Upper lobe of right lung (tissue), 1 donor: ENCODE results near the gene ACTN4. TPM values are rescaled to one million over a fixed set of nuclear protein-coding genes. Genes with fewer than 3 reads are reported as not detected.

Experiments used
- ATAC-seq: fragments of 200-7000 bp; cut with Tn5 transposase; one replicate; pipeline ENCODE4 v1.9.1; 2020; ENCODE audit warnings: mild to moderate bottlenecking, moderate library complexity
- DNase-seq: peaks from one replicate; pipeline ENCODE4 v3.0.0-alpha.2; 2020
- H3K27ac ChIP-seq: fragments of 200-600 bp; one replicate; pipeline ENCODE4 v1.8.0; 2022
- H3K27me3 ChIP-seq: fragments of 200-600 bp; one replicate; pipeline ENCODE4 v1.8.0; 2022; ENCODE audit warnings: mild to moderate bottlenecking
- H3K36me3 ChIP-seq: fragments of 200-600 bp; one replicate; pipeline ENCODE4 v1.8.0; 2022
- H3K4me1 ChIP-seq: fragments of 200-600 bp; one replicate; pipeline ENCODE4 v1.8.0; 2022
- H3K4me3 ChIP-seq: fragments of 200-600 bp; one replicate; pipeline ENCODE4 v1.8.0; 2022; ENCODE audit warnings: mild to moderate bottlenecking
- H3K9me3 ChIP-seq: fragments of 200-600 bp; one replicate; pipeline ENCODE4 v1.8.0; 2022
- CTCF ChIP-seq: fragments of 200-600 bp; IDR thresholded peaks from one replicate; pipeline ENCODE4 v1.8.0; 2022; ENCODE audit warnings: antibody characterized with exemption
- intact Hi-C: fragments of 100-400 bp; cut with DNase I; formaldehyde crosslinking; loops from one replicate; pipeline ENCODE4 v1.11.0; 2022
- total RNA-seq: library from RNA; stranded (reverse); fragmentation: NEBNext Ultra II Directional; extraction: Animal tissue kit (Norgen Biotek cat#: 25700); gene quantifications from one replicate; pipeline ENCODE4 v1.2.1, GENCODE V29; 2021
- donor health status: DM: no; HTN: yes; CAD: no; lungs with severe emphysema.

ACTN4 gene
- total RNA-seq, 1 donor from 2014 or later = 565 TPM

GRCh38 chr19:38727306-38727867, 79.9 kb downstream of the ACTN4 start:
- ATAC-seq (no peak), DNase-seq (no peak)
- H3K9me3 ChIP-seq = no peaks in the 10 kb centered on the region
- no peak overlapping the region for H3K27ac ChIP-seq
- peaks cover 14% of the 10 kb centered on the region for H3K4me1 ChIP-seq
- H3K4me3 ChIP-seq = no peak overlapping the region
- H3K36me3 ChIP-seq = peaks cover 81% of the 10 kb centered on the region
- TF ChIP-seq CTCF = no peak
- intact Hi-C loops = no loop called here
- no peaks in the 10 kb centered on the region for H3K27me3 ChIP-seq

GRCh38 chr19:38727868-38728660, 80.6 kb downstream of the ACTN4 start:
- Histone ChIP-seq H3K4me3 (no peak overlapping the region), H3K36me3 (peaks cover 75% of the 10 kb centered on the region), H3K27ac (no peak overlapping the region), H3K9me3 (no peaks in the 10 kb centered on the region), H3K4me1 (peaks cover 19% of the 10 kb centered on the region), H3K27me3 (no peaks in the 10 kb centered on the region)
- no peak for TF ChIP-seq CTCF
- DNase-seq = no peak
- ATAC-seq = peak; percentile 1
- intact Hi-C loops = no loop called here

GRCh38 chr19:38728752-38729541, 81.5 kb downstream of the ACTN4 start:
- ATAC-seq = no peak
- peaks cover 27% of the 10 kb centered on the region for H3K4me1 ChIP-seq
- TF ChIP-seq CTCF = no peak
- no peak for DNase-seq
- intact Hi-C loops = no loop called here
- H3K9me3 ChIP-seq = no peaks in the 10 kb centered on the region
- H3K4me3 ChIP-seq = no peak overlapping the region
- no peaks in the 10 kb centered on the region for H3K27me3 ChIP-seq
- H3K36me3 ChIP-seq = peaks cover 66% of the 10 kb centered on the region
- H3K27ac ChIP-seq = no peak overlapping the region

- no peaks in the 10 kb centered on the region for H3K27me3 ChIP-seq
- intact Hi-C loops = no loop called here
- DNase-seq (peak; percentile 89), ATAC-seq (peak; percentile 60)
- no peak overlapping the region for H3K27ac ChIP-seq
- H3K4me1 ChIP-seq = peaks cover 36% of the 10 kb centered on the region
- peaks cover 57% of the 10 kb centered on the region for H3K36me3 ChIP-seq
- no peaks in the 10 kb centered on the region for H3K9me3 ChIP-seq
- TF ChIP-seq CTCF = peak; percentile 79
- no peak overlapping the region for H3K4me3 ChIP-seq
Observed at GRCh38 chr19:38729653-38730469, 82.4 kb downstream of the ACTN4 start.

- no peak for ATAC-seq
- Histone ChIP-seq H3K36me3 (peaks cover 51% of the 10 kb centered on the region), H3K27me3 (no peaks in the 10 kb centered on the region), H3K4me1 (peaks cover 40% of the 10 kb centered on the region), H3K4me3 (no peak overlapping the region), H3K9me3 (no peaks in the 10 kb centered on the region), H3K27ac (no peak overlapping the region)
- intact Hi-C loops = no loop called here
- no peak for DNase-seq
- no peak for TF ChIP-seq CTCF
Observed at GRCh38 chr19:38730470-38730730, 83.0 kb downstream of the ACTN4 start.
